ENCODE data around the gene NPHP4.

DNA sequence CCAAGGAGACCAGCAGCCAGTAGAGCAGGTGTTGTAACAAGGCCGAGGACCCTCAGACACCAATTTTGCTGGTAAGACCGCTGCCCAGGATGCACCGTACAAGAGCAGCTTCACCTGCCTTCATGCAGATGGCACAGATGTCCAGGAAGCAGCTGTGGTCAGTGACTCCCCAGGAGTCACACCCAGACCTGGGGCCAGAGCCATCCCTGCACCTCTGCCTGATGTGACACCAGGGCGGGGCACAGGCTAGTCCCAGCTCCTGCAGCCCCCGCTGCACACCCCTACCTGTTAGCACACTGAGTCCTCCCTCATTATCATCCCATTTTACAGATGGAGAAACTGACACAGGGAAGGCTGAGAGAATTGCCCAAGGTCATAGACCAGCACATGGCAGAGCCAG is 37.1 kb upstream of the NPHP4 start:
- TF ChIP-seq POLR2A (IDR thresholded peaks at IDR 0.05; ENCODE audit: low read depth, low read length) (no peak), CTCF (IDR thresholded peaks at IDR 0.05; ENCODE audit: extremely low read depth in 1 of 2, insufficient read depth in 1 of 2, low read depth in 1 of 2, low read length in 2 of 2) (no peak), MYC (IDR thresholded peaks at IDR 0.05; ENCODE audit: low read depth, low read length) (no peak), EZH2 (IDR thresholded peaks at IDR 0.05; ENCODE audit: borderline replicate concordance, low read depth, low read length, severe bottlenecking) (no peak)

All from endothelial cell of umbilical vein (primary cell).